ENCODE results near the gene PSG6. TPM values are rescaled to one million over a fixed set of nuclear protein-coding genes. Genes with fewer than 3 reads are reported as not detected.

PSG6 gene
- total RNA-seq: not detected in 2 replicates

DNA sequence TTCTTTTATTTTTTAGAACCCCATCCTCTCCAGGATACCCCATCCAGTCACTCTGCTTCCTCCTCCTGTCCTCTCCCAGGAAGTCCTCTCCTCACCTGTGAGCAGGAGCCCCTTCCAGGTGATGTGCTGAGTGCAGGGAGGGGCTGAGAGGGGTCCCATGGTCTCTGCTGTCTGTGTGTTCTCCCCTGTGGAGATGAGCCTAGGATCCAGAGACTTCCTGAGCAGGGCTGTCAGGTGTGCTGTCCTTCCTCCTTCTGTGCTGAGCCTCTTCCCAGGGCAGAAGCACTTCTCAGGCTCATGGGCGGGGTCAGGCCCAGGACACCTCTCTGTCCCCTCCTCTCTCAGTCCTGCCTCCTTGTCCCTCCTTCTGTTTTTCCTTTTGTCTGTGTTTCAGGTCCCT lies at the start of gene PSG6:
PSG6 (minus strand) TSS at position 261 of the 400 bp plus-strand sequence; CDS start at position 159, 102 bp downstream.

DNA sequence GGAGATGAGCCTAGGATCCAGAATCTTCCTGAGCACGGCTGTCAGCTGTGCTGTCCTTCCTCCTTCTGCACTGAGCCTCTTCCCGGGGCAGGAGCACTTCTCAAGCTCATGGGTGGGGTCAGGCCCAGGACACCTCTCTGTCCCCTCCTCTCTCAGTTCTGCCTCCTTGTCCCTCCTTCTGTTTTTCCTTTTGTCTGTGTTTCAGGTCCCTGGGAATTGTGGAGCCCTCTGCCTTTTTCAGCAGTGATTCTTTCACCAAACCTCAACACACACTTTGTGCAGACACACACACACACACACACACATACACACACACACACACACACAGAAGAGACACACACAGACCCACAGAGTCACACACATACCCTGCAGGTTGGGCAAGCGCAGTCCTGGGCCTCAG lies 19.4 kb upstream of the PSG6 start, which contains the start of gene PSG7:
PSG7 (minus strand) TSS at position 101 of the 400 bp plus-strand sequence. CDS start 131 bp downstream, outside the sequence.

DNA sequence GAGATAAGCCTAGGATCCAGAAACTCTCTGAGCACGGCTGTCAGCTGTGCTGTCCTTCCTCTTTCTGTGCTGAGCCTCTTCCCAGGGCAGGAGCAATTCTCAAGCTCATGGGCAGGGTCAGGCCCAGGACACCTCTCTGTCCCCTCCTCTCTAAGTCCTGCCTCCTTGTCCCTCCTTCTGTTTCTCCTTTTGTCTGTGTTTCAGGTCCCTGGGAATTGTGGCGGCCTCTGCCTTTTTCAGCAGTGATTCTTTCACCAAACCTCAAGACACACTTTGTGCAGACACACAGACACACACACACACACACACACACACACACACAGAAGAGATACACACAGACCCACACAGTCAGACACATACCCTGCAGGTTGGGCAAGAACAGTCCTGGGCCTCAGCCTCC lies 38.1 kb downstream of the PSG6 start, which contains the start of gene PSG1:
PSG1 (minus strand) TSS at position 101 of the 400 bp plus-strand sequence. CDS start 132 bp downstream, outside the sequence.

Other genes starting within 250 kb of the PSG6 start
- not detected in 2 replicates for gene PSG3, start 177.4 kb downstream of the PSG6 start, total RNA-seq
- 0.11 TPM in 1 of 2 replicates, not detected in the other for gene PSG8, start 152.2 kb downstream of the PSG6 start, total RNA-seq
- not detected in 2 replicates for gene PSG1, start 38.2 kb downstream of the PSG6 start, total RNA-seq
- gene PSG7, start 19.3 kb upstream of the PSG6 start, total RNA-seq: not detected in 2 replicates
- gene PSG11, start 108.6 kb upstream of the PSG6 start, total RNA-seq: not detected in 2 replicates
- not detected in 2 replicates for gene PSG2, start 164.8 kb upstream of the PSG6 start, total RNA-seq